Erythroblast (primary cell): ENCODE results near the gene ARHGEF4.

Experiments
- GATA1 ChIP-seq: IDR thresholded peaks from 2 replicates; pipeline ENCODE4 v1.6.1; 2011; ENCODE audit warnings: low read depth, mild to moderate bottlenecking, control low read depth, low read length, moderate library complexity
- POLR2A ChIP-seq: IDR thresholded peaks from 2 replicates; pipeline ENCODE4 v1.6.1; 2011; ENCODE audit warnings: mild to moderate bottlenecking, low read length

DNA sequence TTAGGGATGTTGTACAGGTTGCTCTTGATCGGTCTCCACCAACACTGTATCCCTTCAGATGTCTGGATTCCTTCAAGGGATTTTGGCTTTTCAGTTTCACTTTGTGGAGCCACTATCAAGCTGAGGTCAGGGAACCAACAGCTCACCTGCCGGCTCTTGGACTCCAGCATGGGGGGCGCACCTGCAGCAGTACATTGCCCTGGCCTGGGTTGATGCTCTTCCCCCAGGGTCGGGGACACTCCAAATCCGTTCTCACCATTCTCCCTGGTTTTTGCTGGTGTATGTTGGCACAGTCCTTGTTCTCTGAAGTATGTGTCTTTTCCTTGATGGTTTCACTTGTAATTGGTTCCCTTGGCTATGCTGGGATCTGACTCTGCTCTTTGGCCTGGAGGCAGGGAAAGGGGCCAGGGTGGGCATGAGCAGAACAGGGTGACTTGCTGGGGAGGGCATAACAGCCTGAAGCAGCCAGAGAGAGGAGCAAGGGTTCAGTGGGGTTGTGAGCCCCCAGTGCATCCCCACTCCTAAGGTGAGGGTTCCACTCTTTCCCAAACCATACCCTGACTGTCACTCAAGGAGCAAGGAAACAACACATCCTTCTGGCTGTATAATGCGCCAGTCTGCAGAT lies 5.1 kb downstream of the ARHGEF4 start:
- TF ChIP-seq POLR2A = no peak
- no peak for TF ChIP-seq GATA1
